IPS-20b (cell line): ENCODE data around the gene SALL4.

Experiments used
- H3K27ac ChIP-seq: one replicate; pipeline ENCODE4 v1.5.1; 2013; ENCODE audit warnings: low read length
- H3K27me3 ChIP-seq: 2 replicates; pipeline ENCODE4 v1.6.1; 2013; ENCODE audit warnings: mild to moderate bottlenecking, low read length, inconsistent platforms; ENCODE audit not compliant: insufficient read depth
- H3K36me3 ChIP-seq: 2 replicates; pipeline ENCODE4 v1.6.1; 2013; ENCODE audit warnings: low read depth, mild to moderate bottlenecking, inconsistent platforms, low read length, moderate library complexity; ENCODE audit not compliant: insufficient read depth
- H3K4me1 ChIP-seq: 2 replicates; pipeline ENCODE4 v1.6.1; 2013; ENCODE audit warnings: mild to moderate bottlenecking, control low read depth, inconsistent platforms, low read length, moderate library complexity; ENCODE audit not compliant: insufficient read depth
- H3K4me3 ChIP-seq: 2 replicates; pipeline ENCODE4 v1.5.1; 2013; ENCODE audit warnings: mild to moderate bottlenecking, low read length, inconsistent platforms
- H3K9ac ChIP-seq: 2 replicates; pipeline ENCODE4 v1.6.1; 2013; ENCODE audit warnings: low read depth, mild to moderate bottlenecking, inconsistent platforms, low read length, moderate library complexity
- H3K9me3 ChIP-seq: 2 replicates; pipeline ENCODE4 v1.6.1; 2013; ENCODE audit warnings: mild to moderate bottlenecking, low read depth, low read length, inconsistent platforms; ENCODE audit not compliant: insufficient read depth

Gene SALL4

DNA sequence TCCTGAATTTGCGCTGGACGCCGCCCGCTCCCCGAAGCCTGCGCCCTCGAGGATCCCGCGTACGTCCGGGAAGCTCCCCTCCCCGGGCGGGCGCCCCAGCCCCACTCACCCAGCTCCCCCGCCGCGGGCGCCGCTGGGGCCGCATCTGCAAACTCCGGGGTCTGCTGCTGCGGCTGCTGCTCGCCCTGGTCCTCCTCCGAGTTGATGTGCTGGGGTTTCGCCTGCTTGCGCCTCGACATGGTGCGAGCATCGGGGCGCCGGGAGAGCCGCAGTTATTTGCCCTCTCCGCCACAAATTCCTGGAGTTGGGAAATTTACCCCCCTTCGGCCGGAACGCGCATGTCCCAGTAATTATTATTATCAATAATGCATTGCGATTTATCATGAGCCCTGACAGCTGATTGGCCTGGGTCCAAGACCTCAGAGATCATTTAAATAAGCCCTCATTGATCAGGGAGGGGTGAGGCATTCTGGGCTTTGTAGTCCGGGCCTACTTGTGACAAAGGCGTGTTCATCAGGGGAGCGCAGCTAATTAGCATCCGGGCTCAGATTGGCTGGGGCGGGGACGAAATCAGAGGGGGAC, at the start of gene SALL4:
TSS of gene SALL4 (minus strand) at position 352 of the 582 bp plus-strand sequence. CDS start at position 239, 113 bp downstream.
- Histone ChIP-seq H3K36me3 (peaks cover 3% of the 10 kb centered on the region; the same call in 1 of the 2 replicates), H3K27ac (peak within 1 kb of the TSS; percentile 95), H3K4me1 (peaks cover 16% of the 10 kb centered on the region), H3K27me3 (no peaks in the 10 kb centered on the region), H3K9ac (peak within 1 kb of the TSS; percentile 99), H3K9me3 (no peaks in the 10 kb centered on the region), H3K4me3 (peak within 1 kb of the TSS; percentile 83)

DNA sequence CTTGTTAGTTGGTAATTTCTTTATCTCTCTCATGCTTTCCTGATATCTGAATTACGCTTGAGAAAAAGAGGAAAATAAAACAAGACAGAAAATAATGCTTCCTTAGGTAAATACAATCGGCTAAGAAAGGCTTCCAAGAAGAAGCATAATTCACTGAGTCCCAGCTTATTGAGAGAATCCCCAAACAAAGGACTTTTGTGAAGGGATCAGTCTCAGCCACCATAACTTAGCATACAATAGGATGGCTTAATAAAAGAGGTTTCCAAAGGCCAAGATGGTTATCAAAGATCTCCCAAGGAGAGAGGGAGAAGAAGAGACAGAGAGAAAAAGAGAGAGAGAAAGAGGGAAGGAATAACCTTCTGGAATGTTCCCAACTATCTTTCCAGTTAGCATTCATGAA, 46.0 kb upstream of the SALL4 start:
- no peak overlapping the region for H3K27ac ChIP-seq
- peaks cover 7% of the 10 kb centered on the region for H3K4me1 ChIP-seq

DNA sequence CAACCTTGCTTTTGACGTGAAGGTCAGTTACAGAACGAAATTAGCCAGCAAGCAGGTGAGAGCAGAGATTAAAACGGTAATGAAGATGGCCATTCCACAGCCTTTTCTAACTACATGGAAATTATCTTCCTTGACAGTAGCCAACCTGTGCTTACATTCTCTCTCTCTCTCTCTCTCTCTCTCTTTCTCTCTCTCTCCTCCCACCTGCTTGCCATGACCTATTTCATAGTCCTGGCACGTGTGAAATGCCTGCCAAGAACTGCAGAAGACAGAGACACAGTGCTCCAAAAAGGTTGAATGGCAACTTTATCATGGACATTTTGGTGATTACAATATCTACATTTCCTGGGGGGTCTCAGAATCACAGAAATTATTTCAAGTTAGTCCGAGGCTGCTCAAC, 38.5 kb upstream of the SALL4 start:
- H3K4me1 ChIP-seq, result no peaks in the 10 kb centered on the region; the same call in 1 of the 2 replicates
- H3K36me3 ChIP-seq, result no peaks in the 10 kb centered on the region
- H3K4me3 ChIP-seq, result no peak overlapping the region
- no peaks in the 10 kb centered on the region for H3K27me3 ChIP-seq
- H3K9me3 ChIP-seq, result no peaks in the 10 kb centered on the region
- H3K9ac ChIP-seq, result no peak overlapping the region
- H3K27ac ChIP-seq, result no peak overlapping the region

More for the DNA sequence above, 46.0 kb upstream of the SALL4 start:
- H3K9ac ChIP-seq, result no peak overlapping the region
- H3K9me3 ChIP-seq, result no peaks in the 10 kb centered on the region
- no peaks in the 10 kb centered on the region for H3K27me3 ChIP-seq
- H3K4me3 ChIP-seq, result no peak overlapping the region
- H3K36me3 ChIP-seq, result no peaks in the 10 kb centered on the region

DNA sequence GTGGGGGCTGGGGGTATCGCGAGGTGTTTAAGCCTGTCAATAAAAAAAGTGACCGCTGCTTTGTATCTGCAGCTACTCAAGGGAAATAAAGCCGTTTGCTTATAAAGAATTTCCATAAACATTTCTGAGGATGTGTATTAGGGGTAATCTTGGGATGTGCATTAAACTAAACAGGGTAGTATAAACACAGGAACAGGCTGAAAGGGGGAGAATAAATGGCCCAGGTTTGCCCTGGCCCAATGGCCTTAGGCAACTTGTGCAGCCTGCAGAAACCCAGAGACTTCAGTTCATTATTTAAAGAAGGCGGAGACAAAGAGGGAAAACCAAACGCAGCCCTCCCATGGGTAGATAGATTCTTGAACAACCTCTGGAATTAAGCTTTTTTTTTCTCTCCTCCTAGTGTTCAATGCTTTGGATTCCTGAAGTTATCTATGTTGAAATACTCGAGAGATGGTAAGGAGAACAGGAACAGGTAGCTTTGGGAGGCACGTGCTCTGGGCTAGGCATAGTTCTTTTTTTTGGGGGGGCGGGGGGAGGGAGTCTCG, 35.6 kb upstream of the SALL4 start:
- no peaks in the 10 kb centered on the region for H3K9me3 ChIP-seq
- no peak overlapping the region for H3K27ac ChIP-seq
- H3K9ac ChIP-seq, result no peak overlapping the region
- H3K27me3 ChIP-seq, result no peaks in the 10 kb centered on the region
- H3K4me1 ChIP-seq, result no peaks in the 10 kb centered on the region; the same call in 1 of the 2 replicates
- H3K36me3 ChIP-seq, result no peaks in the 10 kb centered on the region
- H3K4me3 ChIP-seq, result no peak overlapping the region

DNA sequence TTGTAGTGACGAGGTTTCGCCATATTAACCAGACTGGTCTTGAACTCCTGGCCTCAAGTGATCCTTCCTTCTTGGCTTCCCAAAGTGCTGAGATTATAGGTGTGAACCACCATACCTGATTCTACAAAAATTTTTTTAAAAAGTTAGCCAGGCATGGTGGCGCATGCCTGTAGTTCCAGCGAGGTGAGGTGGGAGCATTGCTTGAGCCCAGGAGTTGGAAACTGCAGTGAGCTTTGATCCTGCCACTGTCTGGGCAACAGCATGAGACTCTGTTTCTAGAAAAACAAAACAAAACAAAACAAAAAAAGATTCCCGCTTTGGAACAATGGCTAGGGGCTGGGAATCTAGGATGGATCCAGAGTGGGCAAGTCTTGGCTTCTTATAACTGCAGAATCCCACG, 35.1 kb upstream of the SALL4 start:
- Histone ChIP-seq H3K27me3 (no peaks in the 10 kb centered on the region), H3K27ac (no peak overlapping the region), H3K9ac (no peak overlapping the region), H3K9me3 (no peaks in the 10 kb centered on the region), H3K4me3 (no peak overlapping the region), H3K4me1 (no peaks in the 10 kb centered on the region; the same call in 1 of the 2 replicates), H3K36me3 (no peaks in the 10 kb centered on the region)

DNA sequence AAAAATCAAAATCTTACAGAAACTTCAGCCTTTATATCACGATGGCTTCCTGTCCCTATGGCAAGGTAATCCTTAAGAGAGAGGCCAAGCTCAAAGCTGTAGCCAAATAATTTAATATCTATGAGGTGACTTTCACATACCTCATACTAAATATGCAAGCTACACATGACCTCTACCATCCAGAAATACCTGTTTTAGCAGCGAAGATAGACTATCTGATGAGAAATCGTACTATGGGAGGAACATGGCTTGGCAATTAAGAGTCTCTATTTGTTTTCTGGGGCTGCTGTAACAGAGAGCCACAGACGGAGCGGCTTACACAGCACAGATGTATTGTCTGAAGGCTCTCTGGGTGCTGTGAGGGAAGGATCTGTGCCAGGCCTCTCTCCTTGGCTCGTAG, 31.0 kb upstream of the SALL4 start:
- Histone ChIP-seq H3K4me3 (no peak overlapping the region), H3K36me3 (no peaks in the 10 kb centered on the region), H3K9ac (no peak overlapping the region), H3K27me3 (no peaks in the 10 kb centered on the region), H3K9me3 (no peaks in the 10 kb centered on the region), H3K4me1 (peaks cover 2% of the 10 kb centered on the region), H3K27ac (no peak overlapping the region)

DNA sequence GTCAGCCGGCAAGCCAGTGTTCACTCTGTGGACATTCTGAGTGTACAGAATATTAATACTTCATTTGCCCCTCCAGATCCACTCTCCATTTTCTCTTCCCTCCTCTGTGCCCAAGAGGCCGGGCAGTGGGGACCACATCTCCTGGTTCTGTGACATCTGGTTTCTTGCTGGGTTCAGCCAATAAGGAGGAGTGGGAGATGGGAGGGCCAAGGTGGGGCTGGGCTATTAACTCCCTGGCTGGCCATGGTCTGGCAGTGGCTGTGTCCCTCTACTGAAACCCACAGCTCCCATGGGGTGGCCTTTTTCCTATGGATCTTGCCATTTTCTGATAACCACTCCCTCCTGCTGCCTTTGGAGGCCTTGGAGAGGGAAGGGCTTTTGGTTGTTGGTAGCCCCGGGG, 30.0 kb upstream of the SALL4 start:
- Histone ChIP-seq H3K4me3 (no peak overlapping the region), H3K27ac (no peak overlapping the region), H3K9me3 (no peaks in the 10 kb centered on the region), H3K4me1 (peaks cover 2% of the 10 kb centered on the region; the same call in 1 of the 2 replicates), H3K36me3 (no peaks in the 10 kb centered on the region), H3K27me3 (no peaks in the 10 kb centered on the region), H3K9ac (no peak overlapping the region)

DNA sequence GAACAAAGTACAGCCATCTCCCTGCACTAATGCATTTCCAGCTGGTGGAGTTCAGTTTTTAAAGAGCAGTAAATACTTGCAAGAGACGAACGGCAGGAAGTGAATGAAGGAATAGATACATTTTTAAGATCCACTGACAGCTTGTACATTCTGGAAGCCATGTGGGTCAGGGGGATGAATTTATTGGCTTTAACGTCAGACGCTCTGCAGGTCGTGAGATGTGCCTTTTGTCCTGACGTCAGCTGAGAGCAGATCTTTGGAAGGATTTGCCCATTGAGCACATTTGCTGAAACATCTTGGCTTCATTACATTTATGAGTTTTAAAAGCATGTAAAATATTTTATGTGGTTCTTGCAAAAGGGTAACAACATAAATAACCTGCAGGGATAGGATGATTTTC, 29.5 kb upstream of the SALL4 start:
- Histone ChIP-seq H3K36me3 (no peaks in the 10 kb centered on the region), H3K4me3 (no peak overlapping the region), H3K4me1 (peaks cover 2% of the 10 kb centered on the region; the same call in 1 of the 2 replicates), H3K9ac (no peak overlapping the region), H3K27me3 (no peaks in the 10 kb centered on the region), H3K27ac (no peak overlapping the region), H3K9me3 (no peaks in the 10 kb centered on the region)

DNA sequence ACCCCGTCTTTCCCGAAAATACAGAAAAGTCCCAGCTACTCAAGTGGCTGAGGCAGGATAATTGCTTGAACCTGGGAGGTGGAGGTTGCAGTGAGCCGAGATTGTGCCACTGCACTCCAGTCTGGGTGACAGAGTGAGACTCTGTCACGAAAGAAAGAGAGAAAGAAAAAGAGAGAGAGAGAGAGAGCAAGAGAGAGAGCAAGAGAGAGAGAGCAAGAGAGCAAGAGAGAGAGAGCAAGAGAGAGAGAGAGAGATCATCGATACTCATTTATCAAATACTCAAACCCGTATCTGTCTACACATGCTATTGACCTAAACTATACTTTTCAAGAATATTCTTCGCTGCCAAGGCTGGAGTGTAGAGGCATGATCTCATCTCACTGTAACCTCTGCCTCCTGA, 28.2 kb upstream of the SALL4 start:
- H3K4me3 ChIP-seq, result no peak overlapping the region
- H3K27ac ChIP-seq, result no peak overlapping the region
- no peak overlapping the region for H3K9ac ChIP-seq
- peaks cover 2% of the 10 kb centered on the region; the same call in 1 of the 2 replicates for H3K4me1 ChIP-seq
- no peaks in the 10 kb centered on the region for H3K9me3 ChIP-seq
- H3K36me3 ChIP-seq, result no peaks in the 10 kb centered on the region
- H3K27me3 ChIP-seq, result no peaks in the 10 kb centered on the region

DNA sequence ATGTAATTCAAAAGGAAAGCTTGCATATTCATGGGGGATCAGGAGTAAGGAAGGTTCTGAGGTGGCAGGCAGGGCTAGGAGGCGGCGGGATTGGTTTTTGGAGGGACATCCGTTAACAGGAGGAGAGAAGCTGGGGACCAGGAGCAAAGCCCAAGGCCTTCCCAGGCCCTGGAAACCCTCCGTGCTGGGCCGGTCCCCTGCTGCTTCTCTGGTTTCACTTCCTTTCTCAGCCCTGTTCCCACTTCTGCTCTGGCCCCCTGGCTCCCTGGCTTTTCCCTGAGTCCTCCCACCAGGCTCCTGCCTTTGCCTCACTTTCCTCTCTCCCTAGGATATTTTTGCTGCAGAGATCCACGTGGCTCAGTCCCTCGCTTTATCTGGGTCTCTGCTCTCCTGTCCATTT, 26.4 kb upstream of the SALL4 start:
- Histone ChIP-seq H3K36me3 (no peaks in the 10 kb centered on the region), H3K27me3 (no peaks in the 10 kb centered on the region), H3K4me3 (no peak overlapping the region), H3K9me3 (no peaks in the 10 kb centered on the region), H3K9ac (no peak overlapping the region), H3K4me1 (peaks cover 2% of the 10 kb centered on the region; the same call in 1 of the 2 replicates), H3K27ac (no peak overlapping the region)

DNA sequence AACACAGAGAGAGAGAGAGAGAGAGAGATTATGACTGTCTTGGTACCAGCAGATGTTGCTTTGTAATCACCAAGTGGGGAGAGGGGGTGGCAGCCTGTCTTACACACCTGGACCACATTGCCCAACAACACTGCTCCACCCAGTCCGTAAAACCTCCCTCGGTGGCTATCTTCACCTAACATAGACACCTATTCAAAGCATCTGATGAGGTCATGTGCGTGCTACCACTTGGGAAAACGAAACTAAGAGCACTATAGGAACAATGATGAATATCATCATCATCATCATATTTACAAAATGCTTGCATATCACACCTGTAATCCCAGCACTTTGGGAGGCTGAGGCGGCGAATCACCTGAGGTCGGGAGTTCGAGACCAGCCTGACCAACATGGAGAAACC, 24.1 kb upstream of the SALL4 start:
- Histone ChIP-seq H3K4me3 (no peak overlapping the region), H3K4me1 (peaks cover 2% of the 10 kb centered on the region; the same call in 1 of the 2 replicates), H3K9me3 (no peaks in the 10 kb centered on the region), H3K27me3 (no peaks in the 10 kb centered on the region), H3K36me3 (no peaks in the 10 kb centered on the region), H3K27ac (no peak overlapping the region), H3K9ac (no peak overlapping the region)

DNA sequence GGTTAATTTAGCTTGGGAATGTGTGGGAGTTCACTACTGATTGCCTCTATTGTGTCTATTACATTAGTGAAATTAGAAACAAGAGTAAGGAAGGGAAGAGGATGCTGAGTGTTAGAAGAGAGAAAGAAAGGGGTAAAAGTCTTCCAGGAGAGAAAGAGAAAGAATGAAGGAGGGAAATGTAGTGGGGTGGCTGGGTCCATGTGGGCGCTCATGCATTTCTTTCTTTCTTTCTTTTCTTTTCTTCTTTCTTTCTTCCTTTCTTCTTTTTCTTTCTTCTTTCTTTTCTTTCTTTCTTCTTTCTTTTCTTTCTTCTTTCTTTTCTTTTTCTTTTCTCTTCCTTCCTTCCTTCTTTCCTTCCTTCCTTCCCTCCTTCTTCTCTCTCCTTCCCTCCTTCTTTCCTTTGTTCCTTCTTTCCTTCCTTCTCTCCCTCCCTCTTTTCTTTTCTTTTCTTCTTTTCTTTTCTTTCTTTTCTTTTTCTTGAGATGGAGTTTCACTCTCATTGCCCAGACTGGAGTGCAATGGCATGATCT, 16.2 kb upstream of the SALL4 start:
- no peaks in the 10 kb centered on the region for H3K9me3 ChIP-seq
- no peaks in the 10 kb centered on the region for H3K36me3 ChIP-seq
- H3K4me1 ChIP-seq, result no peaks in the 10 kb centered on the region
- H3K9ac ChIP-seq, result no peak overlapping the region
- H3K27me3 ChIP-seq, result no peaks in the 10 kb centered on the region
- no peak overlapping the region for H3K4me3 ChIP-seq
- H3K27ac ChIP-seq, result no peak overlapping the region
